NCI-H1930 (cell line): Measurements from ENCODE around the gene SLC10A6.
A peak's percentile ranks its signal among the peaks of the same experiment; 100 is the strongest.
"Not testable (repeated sequence)": the region's sequence is repeated elsewhere in the genome, so short reads cannot be mapped to it uniquely, and the experiment has no call there.

ENCODE experiments used
- DNase-seq, 2 experiments: peaks; one replicate each; lab custom pipeline; 2025; lab: John Stamatoyannopoulos, UW

Gene SLC10A6

GRCh38 chr4:86848732-86849619 lies at the start of gene SLC10A6:
Gene SLC10A6 (minus strand): TSS chr4:86849384. CDS start chr4:86849115, 269 bp downstream.
- DNase-seq, result no peak

GRCh38 chr4:86898562-86898961 lies 49.4 kb upstream of the SLC10A6 start:
- no peak for DNase-seq

- DNase-seq, result no peak
These were observed 47.4 kb upstream of the SLC10A6 start for GRCh38 chr4:86896596-86896995.

- peak; percentile 49 to 53 for DNase-seq
These were observed 46.7 kb upstream of the SLC10A6 start for GRCh38 chr4:86895692-86896488.

GRCh38 chr4:86894455-86894854 lies 45.3 kb upstream of the SLC10A6 start:
- DNase-seq, result no peak

- DNase-seq, result no peak
These were observed 44.0 kb upstream of the SLC10A6 start for GRCh38 chr4:86893136-86893535.

- DNase-seq, result no peak
These were observed 43.4 kb upstream of the SLC10A6 start for GRCh38 chr4:86892636-86892960.

- peak; percentile 39 to 51 for DNase-seq
These were observed 42.8 kb upstream of the SLC10A6 start, which contains the start of gene C4orf36 for GRCh38 chr4:86891762-86892635. Gene C4orf36 (minus strand): TSS chr4:86892422. CDS start chr4:86891520, 902 bp downstream.

GRCh38 chr4:86890790-86891189 lies 41.6 kb upstream of the SLC10A6 start:
- DNase-seq, result no peak

- no peak for DNase-seq
These were observed 30.5 kb upstream of the SLC10A6 start for GRCh38 chr4:86879641-86880040.

GRCh38 chr4:86878640-86879039 lies 29.5 kb upstream of the SLC10A6 start:
- no peak for DNase-seq

GRCh38 chr4:86876894-86877685 lies 27.9 kb upstream of the SLC10A6 start:
- no peak for DNase-seq

GRCh38 chr4:86875436-86875835 lies 26.3 kb upstream of the SLC10A6 start:
- DNase-seq, result not testable (repeated sequence)

- DNase-seq, result no peak
These were observed 23.0 kb upstream of the SLC10A6 start for GRCh38 chr4:86872135-86872534.

- DNase-seq, result no peak
These were observed 21.4 kb upstream of the SLC10A6 start for GRCh38 chr4:86870442-86871069.

GRCh38 chr4:86857341-86858052 lies 8.3 kb upstream of the SLC10A6 start:
- DNase-seq, result no peak

GRCh38 chr4:86856896-86857295 lies 7.7 kb upstream of the SLC10A6 start:
- DNase-seq, result no peak

- no peak for DNase-seq
These were observed 6.4 kb upstream of the SLC10A6 start for GRCh38 chr4:86855572-86855971.

GRCh38 chr4:86853209-86853608 lies 4.0 kb upstream of the SLC10A6 start:
- no peak for DNase-seq

GRCh38 chr4:86848136-86848535 lies 1.0 kb downstream of the SLC10A6 start:
- DNase-seq, result no peak
